OCI-LY3 (cell line): ENCODE results near the gene MYLK3.

Experiments used
- CTCF ChIP-seq: fragments of 200-600, 300-600 bp; sonication (generic); IDR thresholded peaks from 2 replicates; pipeline ENCODE4 v1.5.1; 2014; ENCODE audit warnings: antibody characterized with exemption, low read length, low read depth
- EZH2phosphoT487 ChIP-seq: fragments of 200-600 bp; shearing (Covaris generic); IDR thresholded peaks from 2 replicates; pipeline ENCODE4 v1.6.1; 2018; ENCODE audit warnings: antibody characterized with exemption, mixed run types, low read depth

- no peak for TF ChIP-seq CTCF
- TF ChIP-seq EZH2phosphoT487: no peak
Measured at GRCh38 chr16:46729326-46729995, 18.7 kb downstream of the MYLK3 start.
